Kidney (tissue), 14 donors: ENCODE data around the gene RBM17. TPM values are rescaled to one million over a fixed set of nuclear protein-coding genes. Genes with fewer than 3 reads are reported as not detected.

ENCODE experiments used
- DNase-seq, 5 donors: peaks; one replicate each; pipeline ENCODE4 v3.0.0-alpha.2; 2013 to 2020
- FAIRE-seq: peaks from 2 replicates; lab custom pipeline; 2012; peaks lifted over from hg19 to GRCh38; lab: Jason Lieb, UNC
- H3K27ac ChIP-seq, 2 donors: one replicate each; pipeline ENCODE4 v1.7.0; 2013; ENCODE audit warnings: low read depth in 2 of 2, low read length in 2 of 2, inconsistent platforms in 1 of 2
- H3K27me3 ChIP-seq: one replicate; pipeline ENCODE4 v1.7.1; 2013; ENCODE audit warnings: low read length, inconsistent platforms; ENCODE audit not compliant: control insufficient read depth, insufficient read depth
- H3K36me3 ChIP-seq, 3 donors: one replicate each; pipeline versions ENCODE4 v1.7.0 to v1.7.1; 2013; ENCODE audit warnings: low read length in 3 of 3, control low read depth in 1 of 3, inconsistent platforms in 1 of 3; ENCODE audit not compliant: insufficient read depth in 3 of 3, control insufficient read depth in 2 of 3
- H3K4me1 ChIP-seq, 3 donors: one replicate each; pipeline versions ENCODE4 v1.7.0 to v1.7.1; 2013; ENCODE audit warnings: low read length in 3 of 3, inconsistent platforms in 1 of 3, low read depth in 1 of 3; ENCODE audit not compliant: control insufficient read depth in 2 of 3, insufficient read depth in 2 of 3
- H3K4me3 ChIP-seq, 3 donors: one replicate each; pipeline versions ENCODE4 v1.7.0 to v1.8.1; 2013; ENCODE audit warnings: low read length in 3 of 3, control low read depth in 1 of 3, inconsistent platforms in 1 of 3
- H3K9ac ChIP-seq, 3 donors: one replicate each; pipeline versions ENCODE4 v1.7.0 to v1.7.1; 2013; ENCODE audit warnings: low read length in 3 of 3, control low read depth in 1 of 3, inconsistent platforms in 1 of 3
- H3K9me3 ChIP-seq, 3 donors: one replicate each; pipeline versions ENCODE4 v1.7.0 to v1.7.1; 2013; ENCODE audit warnings: low read length in 3 of 3, control low read depth in 1 of 3, inconsistent platforms in 1 of 3; ENCODE audit not compliant: control insufficient read depth in 2 of 3, insufficient read depth in 1 of 3
- CTCF ChIP-seq: IDR thresholded peaks from 3 replicates; pipeline ENCODE4 v1.5.1; 2012; ENCODE audit warnings: mild to moderate bottlenecking, moderate library complexity, borderline replicate concordance; ENCODE audit not compliant: insufficient read depth; ENCODE audit errors: extremely low read depth
- intact Hi-C: fragments of 100-400 bp; cut with DNase I; formaldehyde crosslinking; loops from one replicate; pipeline ENCODE4 v1.11.1; 2022
- polyA plus RNA-seq: library from polyadenylated mRNA; stranded (reverse); fragments of 350-450 nt; fragmentation: Illumina TruSeq; extraction: RNeasy Lipid Tissue Mini Kit (QIAGEN cat#74804); gene quantifications from one replicate; pipeline ENCODE4 v1.2.3, GENCODE V29; 2014; ENCODE audit warnings: low read depth, low replicate concordance; ENCODE audit not compliant: insufficient read depth
- total RNA-seq: library from RNA; stranded (reverse); fragmentation: NEBNext Ultra II Directional; extraction: Animal tissue kit (Norgen Biotek cat#: 25700); gene quantifications from one replicate; pipeline ENCODE4 v1.2.1, GENCODE V29; 2021
- donor health status: control.
- donor health status: control.
- donor health status: control.
- donor health status: control.
- donor health status: control.
- donor health status: DM: yes; HTN: yes; CAD: no.
- donor health status: Normal renal cell carcinoma (clear cell type).

Gene RBM17
- total and polyA plus RNA-seq, 2 donors from 2014 or later: 46.4 to 91.9 TPM

GRCh38 chr10:6072215-6072934 is 16.5 kb upstream of the RBM17 start:
- Histone ChIP-seq H3K4me1 (no peaks in the 10 kb centered on the region), H3K9ac (peak overlapping the region in 1 of 3 donors; percentile 16), H3K4me3 (no peak overlapping the region), H3K27ac (peak overlapping the region in 1 of 2 donors; percentile 18), H3K36me3 (no peaks in the 10 kb centered on the region), H3K9me3 (no peaks in the 10 kb centered on the region), H3K27me3 (no peaks in the 10 kb centered on the region)
- no peak for DNase-seq
- no peak for FAIRE-seq
- intact Hi-C loops: no loop called here
- TF ChIP-seq CTCF: no peak

- no peak for FAIRE-seq
- TF ChIP-seq CTCF: no peak
- H3K27me3 ChIP-seq: no peaks in the 10 kb centered on the region
- no peak for DNase-seq
- no peaks in the 10 kb centered on the region for H3K4me1 ChIP-seq
- H3K36me3 ChIP-seq: no peaks in the 10 kb centered on the region
- no peak overlapping the region for H3K4me3 ChIP-seq
- no peaks in the 10 kb centered on the region for H3K9me3 ChIP-seq
- H3K27ac ChIP-seq: no peak overlapping the region
- intact Hi-C loops: no loop called here
- no peak overlapping the region for H3K9ac ChIP-seq
Measured at GRCh38 chr10:6074489-6075301, 14.1 kb upstream of the RBM17 start.

- Histone ChIP-seq H3K9ac (no peak overlapping the region), H3K27me3 (no peaks in the 10 kb centered on the region), H3K4me1 (no peaks in the 10 kb centered on the region), H3K27ac (no peak overlapping the region), H3K36me3 (no peaks in the 10 kb centered on the region), H3K4me3 (no peak overlapping the region), H3K9me3 (no peaks in the 10 kb centered on the region)
- TF ChIP-seq CTCF: no peak
- no peak for DNase-seq
- no peak for FAIRE-seq
- intact Hi-C loops: no loop called here
Measured at GRCh38 chr10:6077071-6077675, 11.7 kb upstream of the RBM17 start.
